Medulla oblongata (tissue), 1 donor: Measurements from ENCODE around the gene APOL2.
A peak's percentile ranks its signal among the peaks of the same experiment; 100 is the strongest.
"Not testable (repeated sequence)": the region's sequence is repeated elsewhere in the genome, so short reads cannot be mapped to it uniquely, and the experiment has no call there.

Experiments
- DNase-seq: peaks from one replicate; pipeline ENCODE4 v3.0.0-alpha.2; 2015; ENCODE audit errors: extremely low spot score

APOL2 gene

GRCh38 chr22:36221799-36222751 is 17.3 kb downstream of the APOL2 start:
- peak; percentile 63 for DNase-seq

GRCh38 chr22:36220451-36220921 is 18.8 kb downstream of the APOL2 start:
- DNase-seq: peak; percentile 44

- DNase-seq: no peak
Observed at GRCh38 chr22:36218648-36219193, 20.6 kb downstream of the APOL2 start.

DNA sequence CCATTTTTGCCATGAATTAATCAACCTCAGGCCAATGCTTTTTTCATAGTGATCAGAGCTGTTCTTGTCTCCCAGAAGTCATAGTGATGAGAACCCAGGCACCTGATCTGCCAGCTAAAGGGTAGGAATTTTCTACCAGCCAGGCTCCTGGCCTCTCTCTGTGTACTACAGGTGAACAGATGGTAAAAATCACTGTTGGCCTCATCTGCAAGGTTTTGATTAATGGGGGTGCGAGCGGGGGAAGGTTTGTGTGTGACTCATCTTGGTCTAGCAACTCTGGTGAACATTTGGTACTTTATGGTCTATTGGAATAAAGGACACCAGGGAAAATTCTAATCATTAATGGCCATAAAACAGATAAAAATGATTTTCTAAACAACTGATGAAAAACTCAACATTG is 23.3 kb downstream of the APOL2 start:
- no peak for DNase-seq

DNA sequence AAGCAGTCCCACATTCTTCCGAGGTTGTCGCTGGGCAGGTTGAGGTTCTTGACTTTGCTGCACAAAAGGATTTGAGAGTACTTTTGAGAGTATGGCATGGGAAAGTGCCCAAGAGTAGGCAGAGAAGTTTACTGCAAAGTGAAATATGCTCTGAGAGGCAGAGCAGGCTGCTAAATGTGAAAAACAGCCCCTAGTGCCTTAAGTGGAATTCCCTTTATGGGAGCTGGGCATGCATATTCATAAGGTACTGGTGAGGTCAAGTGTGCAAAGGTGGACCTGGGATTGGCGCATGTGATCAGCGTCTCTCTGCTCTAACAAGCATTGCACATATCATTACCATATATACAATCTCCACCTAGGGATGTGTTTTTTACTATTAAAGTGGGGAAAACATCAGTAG is 25.7 kb downstream of the APOL2 start:
- DNase-seq: no peak

GRCh38 chr22:36212901-36213300 is 26.4 kb downstream of the APOL2 start:
- DNase-seq: no peak

DNA sequence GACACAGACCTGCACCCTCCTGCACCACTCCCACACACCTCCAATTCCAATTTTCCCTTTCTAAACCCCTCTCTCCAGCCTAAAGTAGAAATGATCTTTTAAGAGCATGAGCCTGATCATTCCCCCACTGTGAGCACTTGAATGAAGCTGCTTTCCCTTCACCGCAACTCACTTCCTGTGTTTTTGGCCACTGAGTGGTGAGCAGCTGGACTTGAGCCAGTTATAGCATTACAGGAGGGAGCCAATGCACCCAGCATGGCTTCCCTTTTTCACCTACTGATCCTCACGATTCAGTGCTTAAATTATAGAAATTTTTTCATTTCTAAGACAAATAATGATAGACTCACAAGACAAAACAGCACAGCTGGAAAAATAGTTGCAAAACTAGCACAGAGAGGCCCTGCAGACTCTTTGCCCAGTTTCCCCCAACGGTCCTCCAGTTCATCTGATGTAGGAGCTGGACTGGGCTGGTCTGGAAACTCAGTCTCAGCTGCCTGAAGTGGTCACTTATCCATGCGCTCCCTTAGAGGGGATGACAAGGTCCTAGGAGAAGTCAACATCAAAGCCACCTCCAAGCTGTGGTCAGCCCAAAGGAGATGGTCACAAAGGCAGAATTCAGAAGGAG is 28.0 kb downstream of the APOL2 start:
- DNase-seq: peak; percentile 63

DNA sequence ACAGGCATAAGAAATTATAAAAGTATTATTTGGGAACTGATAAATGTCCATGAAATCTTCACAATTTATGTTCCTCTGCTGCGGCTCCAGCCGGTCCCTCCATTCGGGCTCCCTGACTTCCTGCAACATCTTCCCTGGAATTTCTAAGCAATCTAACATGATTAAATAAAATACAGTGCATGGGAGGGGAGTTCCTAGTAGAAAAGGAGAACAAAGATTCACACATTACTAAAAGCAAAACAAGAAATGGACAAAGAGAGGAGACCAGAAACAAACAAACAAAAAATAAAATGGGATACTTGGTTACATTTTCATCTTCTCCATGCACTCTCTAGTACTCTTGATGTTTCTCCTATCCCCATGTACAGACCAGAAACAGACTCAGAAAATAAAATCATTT is 29.1 kb downstream of the APOL2 start:
- DNase-seq: no peak

- DNase-seq: not testable (repeated sequence)
Observed at GRCh38 chr22:36209488-36209908, 29.8 kb downstream of the APOL2 start.

DNA sequence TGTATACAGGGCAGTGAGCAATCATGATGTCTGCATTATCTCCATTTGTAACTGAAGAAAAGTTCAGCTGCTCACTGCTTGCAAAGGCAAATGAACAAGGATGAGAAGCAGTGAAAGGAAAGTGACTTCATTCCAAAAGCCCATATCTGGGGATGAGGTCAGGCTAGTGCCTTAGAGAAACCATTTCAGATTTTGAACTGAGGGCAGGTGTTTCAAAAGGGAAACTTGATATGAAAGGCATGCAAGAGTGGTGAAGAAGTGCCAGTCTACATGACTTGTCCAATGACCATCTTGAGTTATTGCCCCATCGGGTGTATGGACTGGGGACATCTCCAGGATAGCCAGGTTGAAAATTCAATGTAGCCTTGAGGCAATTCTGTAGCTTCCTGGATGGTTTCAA is 30.4 kb downstream of the APOL2 start:
- DNase-seq: no peak

DNA sequence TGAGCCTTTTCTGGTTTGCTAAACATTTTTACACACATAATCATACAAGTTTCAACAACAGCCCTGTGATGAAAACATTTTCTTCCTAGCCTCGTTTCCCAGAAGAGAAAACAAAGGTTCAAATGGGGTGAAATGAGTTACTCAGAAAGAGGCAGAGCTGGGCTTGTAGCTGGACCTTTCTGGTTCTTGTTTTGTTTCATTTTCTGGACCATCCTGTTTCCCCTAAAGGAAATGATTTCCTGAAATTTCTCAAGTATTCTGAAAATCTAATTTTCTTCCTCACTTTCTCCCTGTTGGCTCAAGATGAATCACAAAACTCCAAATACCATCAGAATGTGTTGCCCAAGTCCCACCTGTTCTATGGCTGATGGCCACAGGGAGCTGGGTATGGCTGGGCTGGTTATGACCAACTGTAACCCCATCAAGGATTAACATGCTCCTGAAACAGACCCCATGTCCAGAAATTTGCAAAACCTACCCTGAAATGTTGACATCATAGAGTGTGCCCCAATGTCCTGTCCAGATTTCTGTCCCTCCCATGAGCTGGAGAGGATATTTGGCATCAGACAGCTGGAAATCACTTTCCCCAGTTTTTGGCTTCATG is 31.1 kb downstream of the APOL2 start:
- DNase-seq: no peak

DNA sequence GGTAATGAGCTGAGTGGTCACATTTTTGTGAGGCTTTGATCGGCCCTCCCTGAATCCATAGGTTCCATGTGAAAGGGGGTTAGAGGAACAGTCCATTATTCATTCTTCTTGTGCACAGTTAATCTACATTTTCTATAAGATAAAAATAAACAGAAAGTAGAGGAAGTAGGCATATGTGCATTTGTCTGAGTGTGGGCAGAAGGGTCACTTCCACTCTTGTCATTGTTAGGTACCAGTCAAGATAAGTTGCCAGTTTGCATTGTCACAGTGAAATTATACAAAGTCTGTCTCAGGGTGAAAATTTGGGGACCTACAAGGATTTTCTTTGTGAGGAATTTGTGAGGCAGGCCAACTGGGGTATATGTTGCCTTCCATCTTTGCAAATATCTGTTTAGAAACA is 33.1 kb downstream of the APOL2 start:
- no peak for DNase-seq

- not testable (repeated sequence) for DNase-seq
Observed at GRCh38 chr22:36205573-36205972, 33.8 kb downstream of the APOL2 start.

- no peak for DNase-seq
Observed at GRCh38 chr22:36204632-36205015, 34.7 kb downstream of the APOL2 start.

- DNase-seq: no peak
Observed at GRCh38 chr22:36204001-36204631, 35.2 kb downstream of the APOL2 start.

- not testable (repeated sequence) for DNase-seq
Observed at GRCh38 chr22:36203441-36203840, 35.9 kb downstream of the APOL2 start.

- not testable (repeated sequence) for DNase-seq
Observed at GRCh38 chr22:36202906-36203305, 36.4 kb downstream of the APOL2 start.

DNA sequence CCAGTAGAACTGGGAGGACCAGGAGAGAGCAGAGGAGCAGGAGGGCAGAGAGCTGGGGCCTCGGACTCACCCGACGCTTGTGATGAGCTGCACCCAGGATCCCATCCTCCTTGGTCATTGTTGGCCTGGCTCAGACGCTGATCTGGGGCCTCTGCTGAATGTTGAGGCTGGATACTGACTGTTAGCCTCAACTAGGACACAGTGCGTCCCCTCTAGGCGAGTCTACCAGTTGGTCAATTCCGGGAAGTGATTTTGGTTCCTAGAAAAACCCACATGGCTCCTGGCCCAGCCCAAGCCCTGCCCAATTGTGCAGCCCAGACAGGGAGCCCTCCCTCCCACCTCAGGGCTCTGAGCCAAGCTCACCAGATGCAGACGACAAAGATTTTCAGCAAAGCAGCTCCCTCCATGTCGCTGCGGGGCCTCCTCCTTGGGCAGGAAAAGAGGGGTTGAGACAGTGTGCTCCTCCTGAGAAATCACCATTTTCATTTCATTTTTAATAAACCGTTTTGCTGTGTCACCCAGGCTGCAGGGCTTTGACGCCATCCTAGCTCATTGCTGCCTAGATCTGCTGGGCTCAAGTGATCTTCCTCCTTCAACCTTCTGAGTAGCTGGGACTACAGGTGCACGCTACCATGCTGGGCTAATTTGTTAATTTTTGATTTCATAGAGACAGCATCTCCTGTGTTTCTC is 37.6 kb downstream of the APOL2 start, which contains the start of gene APOL4:
APOL4 (minus strand) TSS at position 180 of the 690 bp plus-strand sequence; CDS start at position 105, 75 bp downstream.
- DNase-seq: peak; percentile 20

GRCh38 chr22:36201025-36201424 is 38.3 kb downstream of the APOL2 start:
- DNase-seq: not testable (repeated sequence)

DNA sequence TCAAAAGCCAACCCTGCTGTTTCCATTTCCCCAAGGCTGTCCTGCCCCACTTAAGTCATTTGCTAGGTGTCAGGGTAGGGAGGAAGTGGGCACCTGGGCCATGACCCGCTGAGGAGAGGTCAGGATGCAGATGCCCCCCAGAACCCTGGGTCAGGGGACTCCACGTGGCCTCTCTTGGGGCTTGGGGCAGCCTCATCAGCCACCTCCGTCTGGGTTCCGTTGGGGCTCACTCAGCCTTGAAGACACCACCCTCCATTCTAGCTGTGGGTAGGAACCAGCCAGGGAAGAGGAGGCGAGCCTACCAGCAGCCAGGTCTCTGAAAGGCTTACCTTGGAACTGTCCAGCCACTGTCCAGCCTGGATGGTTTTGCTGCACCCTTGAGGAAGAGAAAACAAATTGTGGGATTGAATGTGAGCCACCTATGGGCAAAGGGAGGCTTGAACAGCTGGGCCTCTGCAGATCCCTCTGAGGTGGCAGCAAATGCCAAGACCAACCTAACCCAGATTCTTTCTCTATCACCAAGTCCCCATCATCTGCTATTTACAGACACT is 40.3 kb downstream of the APOL2 start:
- DNase-seq: no peak

DNA sequence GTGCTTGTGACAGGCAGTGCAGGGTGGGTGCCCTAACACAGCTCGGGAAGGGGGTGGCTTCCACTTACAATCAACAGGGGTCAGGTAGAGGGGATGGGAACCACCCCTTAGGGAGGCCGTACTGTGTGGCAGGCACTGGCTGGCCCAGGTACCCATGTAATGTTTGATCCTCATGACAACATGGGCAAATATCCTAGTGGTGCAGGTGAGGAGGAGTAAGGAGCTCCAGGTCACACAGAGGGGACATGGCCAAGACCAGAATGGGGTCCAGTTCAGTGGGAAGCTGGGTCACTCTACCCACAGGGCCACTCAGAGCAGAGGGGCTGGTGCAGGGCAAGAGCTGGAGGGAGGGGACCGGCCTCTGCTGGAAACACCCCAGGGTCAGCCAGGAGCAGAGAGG is 40.8 kb downstream of the APOL2 start:
- no peak for DNase-seq
